ENCODE results near the gene NF2.

The NF2 gene

DNA sequence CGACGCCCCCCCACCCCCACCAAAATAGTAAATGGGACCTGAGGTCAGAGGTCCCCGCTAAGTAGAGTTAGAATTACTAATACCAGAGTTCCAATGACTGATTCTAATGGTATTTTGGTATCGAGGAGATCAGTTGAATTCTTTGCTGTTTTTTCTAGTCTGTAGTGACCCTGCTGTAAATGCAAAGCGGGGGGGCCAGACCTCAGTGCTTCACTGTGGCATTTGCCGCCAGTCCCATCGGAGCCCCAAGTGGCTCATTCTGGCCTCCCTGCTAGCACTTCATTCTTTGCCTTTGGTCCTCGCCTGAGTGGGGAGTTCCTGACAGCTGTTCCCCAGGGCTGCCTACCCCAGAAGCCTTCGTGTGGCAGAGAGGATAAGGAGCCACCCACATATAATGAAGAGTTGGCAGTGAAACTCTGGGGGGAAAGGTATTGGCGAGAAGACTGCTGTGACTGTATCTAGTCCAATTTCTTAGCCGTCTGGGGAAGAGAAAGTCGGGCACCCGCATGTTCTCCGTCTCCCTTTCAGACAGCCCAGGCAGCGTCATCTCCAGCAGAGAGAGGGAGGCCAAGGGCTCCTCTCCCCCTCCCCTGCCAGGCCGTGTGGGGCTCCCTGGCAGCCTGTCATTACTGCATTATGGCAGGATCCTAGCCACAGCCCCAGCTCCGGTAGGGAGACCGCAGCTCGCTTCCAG lies 96.9 kb downstream of the NF2 start:
- H3K4me3 ChIP-seq (replicated peaks; ENCODE audit: low read depth, low read length) = no peak overlapping the region
- TF ChIP-seq, protein P1, sequence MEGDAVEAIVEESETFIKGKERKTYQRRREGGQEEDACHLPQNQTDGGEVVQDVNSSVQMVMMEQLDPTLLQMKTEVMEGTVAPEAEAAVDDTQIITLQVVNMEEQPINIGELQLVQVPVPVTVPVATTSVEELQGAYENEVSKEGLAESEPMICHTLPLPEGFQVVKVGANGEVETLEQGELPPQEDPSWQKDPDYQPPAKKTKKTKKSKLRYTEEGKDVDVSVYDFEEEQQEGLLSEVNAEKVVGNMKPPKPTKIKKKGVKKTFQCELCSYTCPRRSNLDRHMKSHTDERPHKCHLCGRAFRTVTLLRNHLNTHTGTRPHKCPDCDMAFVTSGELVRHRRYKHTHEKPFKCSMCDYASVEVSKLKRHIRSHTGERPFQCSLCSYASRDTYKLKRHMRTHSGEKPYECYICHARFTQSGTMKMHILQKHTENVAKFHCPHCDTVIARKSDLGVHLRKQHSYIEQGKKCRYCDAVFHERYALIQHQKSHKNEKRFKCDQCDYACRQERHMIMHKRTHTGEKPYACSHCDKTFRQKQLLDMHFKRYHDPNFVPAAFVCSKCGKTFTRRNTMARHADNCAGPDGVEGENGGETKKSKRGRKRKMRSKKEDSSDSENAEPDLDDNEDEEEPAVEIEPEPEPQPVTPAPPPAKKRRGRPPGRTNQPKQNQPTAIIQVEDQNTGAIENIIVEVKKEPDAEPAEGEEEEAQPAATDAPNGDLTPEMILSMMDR (IDR thresholded peaks at IDR 0.05; ENCODE audit: low read depth, low read length, missing control alignments) = no peak
- DNase-seq (ENCODE audit: extremely low read depth, low read depth) = no peak

DNA sequence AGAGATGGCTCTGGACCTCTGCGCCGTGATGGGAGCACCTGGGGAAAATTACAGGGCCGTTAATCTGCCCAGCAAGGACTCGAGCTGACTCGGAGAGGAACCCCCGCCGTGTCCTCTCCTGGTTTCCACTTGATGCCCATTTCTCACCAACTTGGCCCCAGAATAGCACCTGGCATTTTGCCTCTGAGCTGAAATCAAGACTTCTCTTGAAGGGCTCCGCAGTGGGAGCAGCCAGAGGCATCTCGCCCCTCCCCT lies 97.4 kb downstream of the NF2 start:
- TF ChIP-seq, protein P1 (IDR thresholded peaks at IDR 0.05; ENCODE audit: low read depth, low read length, missing control alignments) = no peak
- no peak overlapping the region for H3K4me3 ChIP-seq (replicated peaks; ENCODE audit: low read depth, low read length)
- no peak for DNase-seq (ENCODE audit: extremely low read depth, low read depth)

DNA sequence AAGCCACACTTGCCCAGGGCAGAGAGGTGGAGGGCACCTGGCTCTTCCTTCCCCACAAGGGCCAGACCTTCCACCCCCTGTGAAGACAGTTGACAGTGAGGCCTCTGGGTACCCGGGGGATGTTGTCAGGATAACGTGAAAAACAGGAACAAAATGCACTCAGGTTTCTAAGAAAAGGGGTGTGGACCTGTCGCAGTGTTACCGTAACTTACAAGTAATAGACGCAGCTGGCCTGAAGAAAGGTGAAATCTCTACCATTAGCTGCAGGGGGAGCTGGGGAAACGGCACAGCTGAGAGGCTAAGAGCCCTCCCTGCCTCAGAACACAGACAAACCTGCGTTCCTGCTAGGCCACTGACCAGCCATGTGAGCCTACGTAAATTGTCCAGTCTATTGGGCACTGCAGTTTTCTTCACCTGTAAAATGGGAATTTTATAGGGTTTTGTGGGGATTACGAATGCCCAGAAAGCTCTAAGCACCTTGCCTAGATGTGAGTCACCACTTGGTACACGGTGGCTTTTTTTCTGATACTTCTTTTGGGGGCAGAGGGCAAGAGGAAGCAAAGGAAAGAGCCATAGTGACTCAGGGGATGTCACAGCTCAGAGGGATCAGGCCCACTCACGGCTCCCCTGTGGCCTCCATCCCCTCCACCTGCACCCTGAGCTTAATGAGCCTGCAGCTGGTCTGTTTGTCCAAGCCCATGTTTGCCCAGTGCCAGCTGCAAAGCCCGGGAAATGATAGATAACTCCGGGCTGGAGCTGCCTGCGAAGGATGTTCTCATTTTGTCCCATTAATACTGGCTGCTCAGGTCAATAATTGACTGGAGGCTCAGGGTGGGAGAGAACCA lies 97.9 kb downstream of the NF2 start:
- TF ChIP-seq, protein P1 (IDR thresholded peaks at IDR 0.05; ENCODE audit: low read depth, low read length, missing control alignments) = peak; percentile 11
- DNase-seq (ENCODE audit: extremely low read depth, low read depth) = no peak
- no peak overlapping the region for H3K4me3 ChIP-seq (replicated peaks; ENCODE audit: low read depth, low read length)

DNA sequence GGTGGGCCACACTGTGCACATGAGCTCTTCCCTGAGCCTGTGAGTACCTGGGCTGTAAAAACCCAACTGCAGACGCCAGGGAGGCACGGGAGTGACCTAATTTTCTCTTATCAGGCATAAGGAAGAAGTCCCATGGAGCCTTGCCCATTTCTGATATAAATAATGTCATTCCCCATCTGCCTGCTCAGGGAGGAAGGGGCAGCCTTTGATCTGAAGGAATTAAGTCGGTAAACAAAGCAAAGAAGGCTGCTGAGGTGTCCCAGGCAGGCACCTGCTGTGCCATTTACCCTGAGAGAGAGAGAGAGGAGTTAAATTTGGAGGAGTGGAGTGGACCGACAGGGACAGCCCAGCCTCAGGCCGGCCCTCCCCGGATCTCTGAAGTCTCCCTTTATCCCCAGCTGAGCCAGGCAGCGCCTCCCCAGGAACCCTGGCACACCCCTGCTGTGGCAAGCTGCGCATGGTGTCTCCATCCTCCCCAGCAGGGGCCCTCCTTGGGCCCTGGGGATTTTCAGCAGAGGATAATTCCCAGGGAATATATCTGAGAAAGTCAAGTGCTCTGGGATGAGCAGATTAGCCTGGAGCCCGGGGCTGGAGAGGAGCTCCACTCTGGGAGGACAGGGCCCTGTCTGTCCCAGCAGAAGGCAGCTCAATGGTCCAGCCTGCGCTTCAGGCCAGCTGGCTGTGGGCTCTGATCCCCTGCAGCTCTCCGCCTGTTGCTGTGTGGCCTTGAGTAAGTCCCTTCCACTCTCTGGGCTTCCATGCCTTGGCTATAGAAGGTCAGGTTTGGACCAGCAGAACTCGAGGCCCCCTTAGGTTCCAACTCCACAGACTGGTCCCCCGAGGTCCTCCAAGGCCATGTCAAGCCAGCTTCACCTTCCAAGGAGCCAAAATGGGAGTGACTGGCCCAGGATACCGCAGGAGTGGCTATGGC lies 98.8 kb downstream of the NF2 start:
- DNase-seq (ENCODE audit: extremely low read depth, low read depth) = no peak
- TF ChIP-seq, protein P1 (IDR thresholded peaks at IDR 0.05; ENCODE audit: low read depth, low read length, missing control alignments) = peak; percentile 6

DNA sequence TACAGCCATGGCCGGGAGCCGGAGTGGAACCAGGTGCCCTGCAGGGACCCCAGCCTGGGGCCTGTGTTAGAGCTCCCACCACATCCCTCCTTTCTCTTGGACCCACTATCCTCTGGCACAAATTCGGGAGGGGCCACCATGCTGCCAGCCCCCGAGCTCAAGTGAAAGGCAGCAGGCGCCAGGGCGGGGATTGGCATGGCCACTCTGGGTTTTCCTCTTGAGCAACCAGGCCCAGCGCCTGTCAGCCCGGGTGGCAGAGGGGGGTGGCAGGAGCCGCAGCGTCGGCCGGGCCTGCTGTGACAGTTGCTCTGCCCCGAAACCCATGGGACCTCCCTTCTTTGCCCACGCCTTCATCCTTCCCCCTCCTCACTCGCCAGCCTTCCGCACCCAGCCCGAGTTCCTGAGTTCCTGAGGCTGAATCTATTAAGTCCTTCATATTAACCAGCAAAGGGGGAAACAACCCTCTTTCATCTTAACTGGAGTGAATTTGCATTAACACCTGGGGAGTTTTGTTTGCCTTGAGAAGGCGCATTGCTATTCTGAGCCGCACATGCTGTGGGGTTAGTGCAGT lies 99.6 kb downstream of the NF2 start:
- DNase-seq (ENCODE audit: extremely low read depth, low read depth) = no peak
- H3K4me3 ChIP-seq (replicated peaks; ENCODE audit: low read depth, low read length) = no peak overlapping the region
- TF ChIP-seq, protein P1 (IDR thresholded peaks at IDR 0.05; ENCODE audit: low read depth, low read length, missing control alignments) = no peak

More for the DNA sequence above, 98.8 kb downstream of the NF2 start:
- H3K4me3 ChIP-seq (replicated peaks; ENCODE audit: low read depth, low read length) = no peak overlapping the region

DNA sequence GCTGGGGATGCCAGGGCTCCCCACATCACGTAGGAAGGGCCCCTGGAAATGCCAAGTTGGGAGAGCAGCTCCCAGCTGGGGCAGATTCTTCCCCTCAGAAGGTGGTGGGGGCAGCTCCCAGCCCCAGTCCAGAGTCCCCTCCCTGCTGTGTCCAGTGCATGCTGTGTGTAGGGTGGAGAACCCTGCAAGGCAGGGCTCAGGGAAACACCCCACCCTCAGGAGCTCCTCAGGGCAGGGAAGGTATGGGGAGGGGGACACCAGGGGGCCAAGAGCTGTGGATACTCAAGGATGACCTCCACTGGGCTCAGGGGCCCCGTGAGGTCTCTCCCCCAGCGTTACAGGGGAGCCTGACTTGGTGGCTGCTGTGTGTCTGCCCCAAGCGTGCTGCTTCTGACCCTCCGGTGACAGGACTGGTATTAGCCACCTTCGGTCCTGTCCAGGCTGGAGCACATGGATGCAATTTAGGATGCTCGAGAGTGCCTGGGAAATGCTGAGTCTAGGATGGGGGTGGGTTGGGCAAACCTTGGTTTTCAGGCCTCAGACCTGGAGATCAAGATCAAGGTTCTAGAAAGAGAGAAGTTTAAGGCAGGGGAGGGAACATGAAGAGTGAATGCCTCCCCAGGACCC lies 100.2 kb downstream of the NF2 start:
- DNase-seq (ENCODE audit: extremely low read depth, low read depth) = no peak
- no peak overlapping the region for H3K4me3 ChIP-seq (replicated peaks; ENCODE audit: low read depth, low read length)
- TF ChIP-seq, protein P1 (IDR thresholded peaks at IDR 0.05; ENCODE audit: low read depth, low read length, missing control alignments) = no peak

Data from HFF-Myc (cell line).